ENCODE results near the gene ADD2.

Gene ADD2

GRCh38 chr2:70808983-70809958 lies 41.3 kb upstream of the ADD2 start:
- Histone ChIP-seq H2BK5ac (ENCODE audit: low read length) (no peak overlapping the region), H4K8ac (ENCODE audit: low read depth, low read length) (no peak overlapping the region), H3K4me1 (ENCODE audit: control insufficient read depth in 2 of 2, insufficient read depth in 1 of 2, low read depth in 1 of 2, low read length in 2 of 2) (no peaks in the 10 kb centered on the region), H2AK5ac (ENCODE audit: low read depth, low read length) (no peak overlapping the region), H2AFZ (ENCODE audit: low read length) (no peak overlapping the region), H3K9ac (ENCODE audit: low read depth, low read length, poor library complexity) (no peak overlapping the region), H3K4me3 (ENCODE audit: low read length in 2 of 2) (peak overlapping the region in 1 of 2 donors; percentile 64), H2BK120ac (ENCODE audit: low read depth, low read length) (no peak overlapping the region), H3K14ac (ENCODE audit: low read length) (no peak overlapping the region), H3K4me2 (ENCODE audit: insufficient read depth, low read length, poor library complexity, severe bottlenecking) (no peak overlapping the region), H3K79me1 (ENCODE audit: low read depth, low read length) (no peaks in the 10 kb centered on the region), H2BK12ac (ENCODE audit: low read length) (no peak overlapping the region), H3K27me3 (ENCODE audit: control insufficient read depth in 3 of 3, insufficient read depth in 3 of 3, low read depth in 1 of 3, low read length in 3 of 3) (peaks cover 0 to 25% (median 3%) of the 10 kb centered on the region in 3 experiments), H3K36me3 (replicated peaks in 1 of 2; ENCODE audit: control insufficient read depth in 2 of 2, insufficient read depth in 2 of 2, low read length in 2 of 2) (no peaks in the 10 kb centered on the region), H4K91ac (ENCODE audit: low read depth, low read length, poor library complexity) (no peak overlapping the region), H2BK15ac (ENCODE audit: low read length) (no peak overlapping the region), H3K4ac (ENCODE audit: low read length) (no peak overlapping the region), H3K18ac (ENCODE audit: low read length) (no peak overlapping the region), H3K27ac (replicated peaks; ENCODE audit: low read length) (no peak overlapping the region), H3K9me3 (replicated peaks in 1 of 2; ENCODE audit: control insufficient read depth in 2 of 2, insufficient read depth in 1 of 2, low read depth in 1 of 2, low read length in 2 of 2) (peaks cover 0 to 2% of the 10 kb centered on the region in 2 donors), H3K23ac (ENCODE audit: low read depth, low read length, poor library complexity) (peak overlapping the region; percentile 16)
- no CpG with 5 or more reads among the region's 12 CpGs for WGBS, 2 donors (ENCODE audit: extremely low coverage in 2 of 2, insufficient read length in 2 of 2, insufficient replicate concordance in 1 of 2)
- DNase-seq (ENCODE audit: low spot score), result no peak

- no CpG with 5 or more reads among the region's 4 CpGs for WGBS, 2 donors (ENCODE audit: extremely low coverage in 2 of 2, insufficient read length in 2 of 2, insufficient replicate concordance in 1 of 2)
- H3K18ac ChIP-seq (ENCODE audit: low read length), result no peak overlapping the region
These were observed 39.8 kb upstream of the ADD2 start for GRCh38 chr2:70807828-70808118.

GRCh38 chr2:70807102-70807827 lies 39.3 kb upstream of the ADD2 start:
- WGBS, 2 donors (ENCODE audit: extremely low coverage in 2 of 2, insufficient read length in 2 of 2, insufficient replicate concordance in 1 of 2), result no CpG with 5 or more reads among the region's 6 CpGs
- no peak overlapping the region for H4K8ac ChIP-seq (ENCODE audit: low read depth, low read length)
- no peak overlapping the region for H2AK5ac ChIP-seq (ENCODE audit: low read depth, low read length)

More at GRCh38 chr2:70807828-70808118, 39.8 kb upstream of the ADD2 start:
- Histone ChIP-seq H2BK5ac (ENCODE audit: low read length) (no peak overlapping the region), H2AK5ac (ENCODE audit: low read depth, low read length) (no peak overlapping the region), H3K9ac (ENCODE audit: low read depth, low read length, poor library complexity) (no peak overlapping the region), H3K14ac (ENCODE audit: low read length) (no peak overlapping the region), H3K4me1 (ENCODE audit: control insufficient read depth in 2 of 2, insufficient read depth in 1 of 2, low read depth in 1 of 2, low read length in 2 of 2) (no peaks in the 10 kb centered on the region), H3K36me3 (replicated peaks in 1 of 2; ENCODE audit: control insufficient read depth in 2 of 2, insufficient read depth in 2 of 2, low read length in 2 of 2) (no peaks in the 10 kb centered on the region), H3K27me3 (ENCODE audit: control insufficient read depth in 3 of 3, insufficient read depth in 3 of 3, low read depth in 1 of 3, low read length in 3 of 3) (peaks cover 0 to 31% (median 3%) of the 10 kb centered on the region in 3 experiments), H3K4me2 (ENCODE audit: insufficient read depth, low read length, poor library complexity, severe bottlenecking) (no peak overlapping the region), H3K27ac (replicated peaks; ENCODE audit: low read length) (no peak overlapping the region), H4K8ac (ENCODE audit: low read depth, low read length) (no peak overlapping the region), H3K4me3 (ENCODE audit: low read length in 2 of 2) (no peak overlapping the region), H2AFZ (ENCODE audit: low read length) (no peak overlapping the region), H2BK15ac (ENCODE audit: low read length) (no peak overlapping the region), H2BK12ac (ENCODE audit: low read length) (no peak overlapping the region), H2BK120ac (ENCODE audit: low read depth, low read length) (no peak overlapping the region), H4K91ac (ENCODE audit: low read depth, low read length, poor library complexity) (no peak overlapping the region), H3K4ac (ENCODE audit: low read length) (no peak overlapping the region), H3K79me1 (ENCODE audit: low read depth, low read length) (no peaks in the 10 kb centered on the region), H3K23ac (ENCODE audit: low read depth, low read length, poor library complexity) (no peak overlapping the region), H3K9me3 (replicated peaks in 1 of 2; ENCODE audit: control insufficient read depth in 2 of 2, insufficient read depth in 1 of 2, low read depth in 1 of 2, low read length in 2 of 2) (peaks cover 0 to 2% of the 10 kb centered on the region in 2 donors)
- DNase-seq (ENCODE audit: low spot score), result no peak

GRCh38 chr2:70806620-70807019 lies 38.6 kb upstream of the ADD2 start:
- H3K27me3 ChIP-seq (ENCODE audit: control insufficient read depth in 3 of 3, insufficient read depth in 3 of 3, low read depth in 1 of 3, low read length in 3 of 3), result peaks cover 0 to 38% (median 3%) of the 10 kb centered on the region in 3 experiments
- H3K18ac ChIP-seq (ENCODE audit: low read length), result no peak overlapping the region
- no CpG with 5 or more reads among the region's 6 CpGs for WGBS, 2 donors (ENCODE audit: extremely low coverage in 2 of 2, insufficient read length in 2 of 2, insufficient replicate concordance in 1 of 2)
- no peak for DNase-seq (ENCODE audit: low spot score)
- no peak overlapping the region for H3K9ac ChIP-seq (ENCODE audit: low read depth, low read length, poor library complexity)
- no peak overlapping the region for H2BK120ac ChIP-seq (ENCODE audit: low read depth, low read length)
- H3K27ac ChIP-seq (replicated peaks; ENCODE audit: low read length), result no peak overlapping the region
- no peaks in the 10 kb centered on the region for H3K4me1 ChIP-seq (ENCODE audit: control insufficient read depth in 2 of 2, insufficient read depth in 1 of 2, low read depth in 1 of 2, low read length in 2 of 2)
- no peak overlapping the region for H4K8ac ChIP-seq (ENCODE audit: low read depth, low read length)
- H2BK5ac ChIP-seq (ENCODE audit: low read length), result no peak overlapping the region
- no peak overlapping the region for H3K4me2 ChIP-seq (ENCODE audit: insufficient read depth, low read length, poor library complexity, severe bottlenecking)
- no peak overlapping the region for H2AK5ac ChIP-seq (ENCODE audit: low read depth, low read length)
- no peak overlapping the region for H2BK15ac ChIP-seq (ENCODE audit: low read length)
- H3K23ac ChIP-seq (ENCODE audit: low read depth, low read length, poor library complexity), result no peak overlapping the region
- no peak overlapping the region for H3K4me3 ChIP-seq (ENCODE audit: low read length in 2 of 2)
- no peak overlapping the region for H4K91ac ChIP-seq (ENCODE audit: low read depth, low read length, poor library complexity)
- no peak overlapping the region for H3K4ac ChIP-seq (ENCODE audit: low read length)
- H3K36me3 ChIP-seq (replicated peaks in 1 of 2; ENCODE audit: control insufficient read depth in 2 of 2, insufficient read depth in 2 of 2, low read length in 2 of 2), result no peaks in the 10 kb centered on the region
- H3K9me3 ChIP-seq (replicated peaks in 1 of 2; ENCODE audit: control insufficient read depth in 2 of 2, insufficient read depth in 1 of 2, low read depth in 1 of 2, low read length in 2 of 2), result peaks cover 0 to 2% of the 10 kb centered on the region in 2 donors
- H2AFZ ChIP-seq (ENCODE audit: low read length), result no peak overlapping the region
- no peak overlapping the region for H2BK12ac ChIP-seq (ENCODE audit: low read length)
- H3K14ac ChIP-seq (ENCODE audit: low read length), result no peak overlapping the region
- no peaks in the 10 kb centered on the region for H3K79me1 ChIP-seq (ENCODE audit: low read depth, low read length)

More at GRCh38 chr2:70807102-70807827, 39.3 kb upstream of the ADD2 start:
- no peaks in the 10 kb centered on the region for H3K36me3 ChIP-seq (replicated peaks in 1 of 2; ENCODE audit: control insufficient read depth in 2 of 2, insufficient read depth in 2 of 2, low read length in 2 of 2)
- no peak overlapping the region for H3K14ac ChIP-seq (ENCODE audit: low read length)
- no peak overlapping the region for H3K9ac ChIP-seq (ENCODE audit: low read depth, low read length, poor library complexity)
- H2AFZ ChIP-seq (ENCODE audit: low read length), result no peak overlapping the region
- H2BK120ac ChIP-seq (ENCODE audit: low read depth, low read length), result no peak overlapping the region
- H3K23ac ChIP-seq (ENCODE audit: low read depth, low read length, poor library complexity), result no peak overlapping the region
- no peak for DNase-seq (ENCODE audit: low spot score)
- no peak overlapping the region for H4K91ac ChIP-seq (ENCODE audit: low read depth, low read length, poor library complexity)
- no peak overlapping the region for H2BK15ac ChIP-seq (ENCODE audit: low read length)
- no peaks in the 10 kb centered on the region for H3K4me1 ChIP-seq (ENCODE audit: control insufficient read depth in 2 of 2, insufficient read depth in 1 of 2, low read depth in 1 of 2, low read length in 2 of 2)
- no peak overlapping the region for H3K27ac ChIP-seq (replicated peaks; ENCODE audit: low read length)
- no peak overlapping the region for H3K4ac ChIP-seq (ENCODE audit: low read length)
- H3K4me2 ChIP-seq (ENCODE audit: insufficient read depth, low read length, poor library complexity, severe bottlenecking), result no peak overlapping the region
- no peak overlapping the region for H2BK5ac ChIP-seq (ENCODE audit: low read length)
- H3K79me1 ChIP-seq (ENCODE audit: low read depth, low read length), result no peaks in the 10 kb centered on the region
- no peak overlapping the region for H3K4me3 ChIP-seq (ENCODE audit: low read length in 2 of 2)
- peaks cover 0 to 2% of the 10 kb centered on the region in 2 donors for H3K9me3 ChIP-seq (replicated peaks in 1 of 2; ENCODE audit: control insufficient read depth in 2 of 2, insufficient read depth in 1 of 2, low read depth in 1 of 2, low read length in 2 of 2)
- no peak overlapping the region for H2BK12ac ChIP-seq (ENCODE audit: low read length)
- peaks cover 0 to 33% (median 3%) of the 10 kb centered on the region in 3 experiments for H3K27me3 ChIP-seq (ENCODE audit: control insufficient read depth in 3 of 3, insufficient read depth in 3 of 3, low read depth in 1 of 3, low read length in 3 of 3)
- no peak overlapping the region for H3K18ac ChIP-seq (ENCODE audit: low read length)

Measured in neuronal stem cell (in vitro differentiated cells).